GM23338 (cell line): ENCODE measurements around the gene CERS5. TPM values are rescaled to one million over a fixed set of nuclear protein-coding genes. Genes with fewer than 3 reads are reported as not detected.

Experiments
- ATAC-seq: fragments of 200-7000 bp; cut with Tn5 transposase; 3 replicates; pipeline ENCODE4 v1.9.1; 2020
- DNase-seq: peaks from one replicate; pipeline ENCODE4 v3.0.0-alpha.2; 2015; ENCODE audit warnings: low spot score
- H2AFZ ChIP-seq: fragments of 200-600 bp; sonication (generic); 2 replicates; pipeline ENCODE4 v1.8.0; 2016; ENCODE audit warnings: antibody characterized with exemption, mild to moderate bottlenecking, moderate library complexity
- H3F3A ChIP-seq: fragments of 200-600 bp; sonication (generic); replicated peaks from 2 replicates; pipeline ENCODE4 v1.8.0; 2017; ENCODE audit warnings: antibody characterized with exemption, mixed run types, low read depth
- H3K27ac ChIP-seq: fragments of 200-600 bp; sonication (generic); 2 replicates; pipeline ENCODE4 v1.6.1; 2016; ENCODE audit warnings: low read depth
- H3K27me3 ChIP-seq: fragments of 200-600 bp; sonication (generic); 2 replicates; pipeline ENCODE4 v1.8.0; 2016; ENCODE audit warnings: mild to moderate bottlenecking, mixed run types, moderate library complexity; ENCODE audit not compliant: insufficient read depth
- H3K36me3 ChIP-seq: fragments of 200-600 bp; sonication (generic); 2 replicates; pipeline ENCODE4 v1.8.0; 2016; ENCODE audit warnings: mild to moderate bottlenecking; ENCODE audit not compliant: insufficient read depth
- H3K4me1 ChIP-seq: fragments of 200-600 bp; sonication (generic); 2 replicates; pipeline ENCODE4 v1.8.0; 2016; ENCODE audit warnings: mild to moderate bottlenecking, moderate library complexity; ENCODE audit not compliant: insufficient read depth
- H3K4me2 ChIP-seq: fragments of 200-600 bp; sonication (generic); 2 replicates; pipeline ENCODE4 v1.7.1; 2017; ENCODE audit warnings: mixed run types
- H3K4me3 ChIP-seq: fragments of 200-600 bp; sonication (generic); 2 replicates; pipeline ENCODE4 v1.6.1; 2016; ENCODE audit warnings: mixed run types
- H3K79me2 ChIP-seq: fragments of 200-600 bp; sonication (generic); replicated peaks from 2 replicates; pipeline ENCODE4 v1.8.0; 2017; ENCODE audit warnings: mild to moderate bottlenecking; ENCODE audit not compliant: insufficient read depth
- H3K9me2 ChIP-seq: fragments of 200-600 bp; sonication (generic); 2 replicates; pipeline ENCODE4 v1.8.0; 2017; ENCODE audit not compliant: insufficient read depth
- H4K20me1 ChIP-seq: fragments of 200-600 bp; sonication (generic); replicated peaks from 2 replicates; pipeline ENCODE4 v1.8.0; 2017; ENCODE audit warnings: mild to moderate bottlenecking; ENCODE audit not compliant: insufficient read depth
- H3K27ac Mint-ChIP-seq: 2 replicates; pipeline ENCODE4 v1.8.0; 2020; ENCODE audit warnings: inconsistent platforms, mild to moderate bottlenecking, moderate library complexity, mixed read lengths
- H3K27me3 Mint-ChIP-seq: 3 replicates; pipeline ENCODE4 v1.8.0; 2022; ENCODE audit warnings: low read depth, mild to moderate bottlenecking, moderate library complexity, mixed read lengths, inconsistent platforms; ENCODE audit not compliant: insufficient read depth, poor library complexity
- H3K36me3 Mint-ChIP-seq: 3 replicates; pipeline ENCODE4 v1.8.0; 2021; ENCODE audit warnings: low read depth, mild to moderate bottlenecking, inconsistent platforms, moderate library complexity, mixed read lengths
- H3K4me1 Mint-ChIP-seq: 3 replicates; pipeline ENCODE4 v1.8.0; 2020; ENCODE audit warnings: mild to moderate bottlenecking, inconsistent platforms, mixed read lengths
- H3K4me3 Mint-ChIP-seq: 3 replicates; pipeline ENCODE4 v1.8.0; 2021; ENCODE audit warnings: moderate library complexity, mild to moderate bottlenecking, inconsistent platforms, mixed read lengths
- H3K9me3 Mint-ChIP-seq: 3 replicates; pipeline ENCODE4 v1.8.0; 2020; ENCODE audit warnings: moderate library complexity, mild to moderate bottlenecking, inconsistent platforms, mixed read lengths
- EZH2 ChIP-seq: fragments of 200-600 bp; sonication (generic); IDR thresholded peaks from one replicate; pipeline ENCODE4 v1.8.0; 2017; ENCODE audit warnings: antibody characterized with exemption, mild to moderate bottlenecking, low read depth; ENCODE audit not compliant: unreplicated experiment
- EZH2phosphoT487 ChIP-seq: fragments of 200-600 bp; sonication (generic); IDR thresholded peaks from one replicate; pipeline ENCODE4 v1.8.1; 2018; ENCODE audit warnings: antibody characterized with exemption; ENCODE audit not compliant: unreplicated experiment
- NANOG ChIP-seq: IDR thresholded peaks from 2 replicates; pipeline ENCODE4 v1.6.1; 2016; ENCODE audit warnings: antibody characterized with exemption, borderline replicate concordance
- ZNF114 ChIP-seq: fragments of 250-450 bp; sonication (Bioruptor Pico); IDR thresholded peaks from 2 replicates; pipeline ENCODE4 v1.5.0; 2020; ENCODE audit warnings: mild to moderate bottlenecking, moderate library complexity
- ZNF331 ChIP-seq: fragments of 250-450 bp; sonication (Bioruptor Pico); IDR thresholded peaks from 2 replicates; pipeline ENCODE4 v1.5.0; 2020; ENCODE audit warnings: low read depth, mild to moderate bottlenecking, moderate library complexity
- polyA plus RNA-seq: library from polyadenylated mRNA; unstranded; fragments of >200 nt; fragmentation: Nextera tagmentation; extraction: Ambion mirVana; gene quantifications from 2 replicates; pipeline ENCODE4 v1.2.1, GENCODE V29; 2016
- total RNA-seq: library from RNA; depleted of rRNA; stranded (reverse); fragments of >200 nt; shearing (Covaris generic); gene quantifications from 2 replicates; pipeline ENCODE4 v1.2.3, GENCODE V29; 2014
- TF ChIP-seq, protein P1 (sequence below), 2 experiments: fragments of 200-600 bp in 1 of 2; sonication (generic) in 1 of 2; conservative IDR thresholded peaks; 2 replicates each; pipeline versions ENCODE4 v1.5.1 to v1.6.1; 2016 to 2017; ENCODE audit warnings: antibody characterized with exemption in 2 of 2, low read depth in 2 of 2, mild to moderate bottlenecking in 2 of 2, moderate library complexity in 1 of 2
- TF ChIP-seq, protein P2 (sequence below): fragments of 250-450 bp; sonication (Bioruptor Pico); IDR thresholded peaks from 2 replicates; pipeline ENCODE4 v1.5.0; 2020; ENCODE audit warnings: mild to moderate bottlenecking, moderate library complexity
- TF ChIP-seq, protein P3 (sequence below): IDR thresholded peaks from 2 replicates; pipeline ENCODE4 v1.6.1; 2016; ENCODE audit warnings: antibody characterized with exemption

The CERS5 gene
- total and polyA plus RNA-seq, 2 experiments from 2014 or later, result 42.7 to 56.5 TPM

DNA sequence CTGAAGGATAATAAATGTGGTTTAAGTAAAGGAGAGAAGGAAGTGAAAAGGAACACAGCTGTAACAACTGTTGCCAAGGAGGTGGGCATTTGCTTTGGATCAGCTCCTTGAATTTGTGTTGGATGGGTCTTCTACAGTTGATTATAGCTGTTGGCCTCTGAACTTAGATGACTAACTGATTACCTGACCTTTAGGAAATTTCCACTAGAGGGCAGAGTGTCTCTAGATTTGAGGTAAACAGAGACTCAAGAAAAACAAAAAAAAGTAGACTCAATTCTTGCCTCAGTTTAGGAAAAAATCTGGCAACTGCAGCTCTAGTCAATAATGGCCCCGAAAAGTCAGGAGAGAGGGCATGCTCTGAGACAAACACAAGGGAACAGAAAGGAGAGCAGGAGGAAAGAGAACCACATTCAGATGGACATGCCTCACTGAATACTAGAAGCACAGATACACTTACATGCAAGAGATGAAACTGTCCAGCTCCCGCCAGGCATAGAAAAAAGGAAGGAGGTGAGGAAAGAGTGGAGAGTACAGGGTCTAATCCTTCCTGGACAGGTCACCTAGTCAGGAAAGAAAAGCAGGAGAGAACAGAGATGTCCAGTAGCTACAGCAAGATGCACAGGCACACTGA lies 34.5 kb downstream of the CERS5 start:
- no peak overlapping the region for H2AFZ ChIP-seq
- Mint-ChIP-seq H3K27ac (no peak overlapping the region), H3K9me3 (no peaks in the 10 kb centered on the region; the same call in 2 of the 3 replicates), H3K27me3 (peaks cover 2% of the 10 kb centered on the region), H3K36me3 (peaks cover 67% of the 10 kb centered on the region), H3K4me1 (no peaks in the 10 kb centered on the region), H3K4me3 (no peak overlapping the region)
- H3K9me2 ChIP-seq, result no peaks in the 10 kb centered on the region
- peak; percentile 79 for ATAC-seq
- no peaks in the 10 kb centered on the region for H3K27me3 ChIP-seq
- peaks cover 21% of the 10 kb centered on the region; the same call in 1 of the 2 replicates for H4K20me1 ChIP-seq
- H3K79me2 ChIP-seq, result no peaks in the 10 kb centered on the region
- H3K4me3 ChIP-seq, result no peak overlapping the region
- DNase-seq, result peak; percentile 82
- H3K4me1 ChIP-seq, result no peaks in the 10 kb centered on the region
- H3K27ac ChIP-seq, result no peak overlapping the region
- no peak overlapping the region for H3K4me2 ChIP-seq
- peaks cover 14% of the 10 kb centered on the region; the same call in 1 of the 2 replicates for H3F3A ChIP-seq
- no peak for TF ChIP-seq ZNF114 (CRISPR knock-in tag)
- TF ChIP-seq, protein P1, sequence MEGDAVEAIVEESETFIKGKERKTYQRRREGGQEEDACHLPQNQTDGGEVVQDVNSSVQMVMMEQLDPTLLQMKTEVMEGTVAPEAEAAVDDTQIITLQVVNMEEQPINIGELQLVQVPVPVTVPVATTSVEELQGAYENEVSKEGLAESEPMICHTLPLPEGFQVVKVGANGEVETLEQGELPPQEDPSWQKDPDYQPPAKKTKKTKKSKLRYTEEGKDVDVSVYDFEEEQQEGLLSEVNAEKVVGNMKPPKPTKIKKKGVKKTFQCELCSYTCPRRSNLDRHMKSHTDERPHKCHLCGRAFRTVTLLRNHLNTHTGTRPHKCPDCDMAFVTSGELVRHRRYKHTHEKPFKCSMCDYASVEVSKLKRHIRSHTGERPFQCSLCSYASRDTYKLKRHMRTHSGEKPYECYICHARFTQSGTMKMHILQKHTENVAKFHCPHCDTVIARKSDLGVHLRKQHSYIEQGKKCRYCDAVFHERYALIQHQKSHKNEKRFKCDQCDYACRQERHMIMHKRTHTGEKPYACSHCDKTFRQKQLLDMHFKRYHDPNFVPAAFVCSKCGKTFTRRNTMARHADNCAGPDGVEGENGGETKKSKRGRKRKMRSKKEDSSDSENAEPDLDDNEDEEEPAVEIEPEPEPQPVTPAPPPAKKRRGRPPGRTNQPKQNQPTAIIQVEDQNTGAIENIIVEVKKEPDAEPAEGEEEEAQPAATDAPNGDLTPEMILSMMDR (conservative IDR thresholded peaks at IDR 0.05; ENCODE audit: low read depth in 2 of 2), result peak; percentile 64 to 84
- H3K36me3 ChIP-seq, result peaks cover 41% of the 10 kb centered on the region

DNA sequence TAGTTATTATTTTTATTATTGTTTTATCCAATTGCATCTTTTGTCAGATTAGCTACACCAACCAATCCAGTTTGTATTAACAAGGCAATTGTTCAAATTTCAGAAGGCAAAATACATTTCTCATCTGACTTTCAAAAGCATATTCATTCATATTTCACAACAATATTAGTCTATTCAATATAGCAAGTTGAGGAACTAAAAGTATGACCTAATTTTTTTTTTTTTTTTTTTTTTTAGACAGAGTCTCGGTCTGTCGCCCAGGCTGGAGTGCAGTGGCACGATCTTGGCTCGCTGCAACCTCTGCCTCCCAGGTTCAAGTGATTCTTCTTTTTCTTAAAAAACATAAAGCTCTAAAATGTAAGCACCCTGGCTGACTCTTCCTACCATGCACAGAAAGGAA lies 37.9 kb downstream of the CERS5 start:
- H3K27ac ChIP-seq, result no peak overlapping the region
- H3K9me2 ChIP-seq, result no peaks in the 10 kb centered on the region
- Mint-ChIP-seq H3K27me3 (peaks cover 2% of the 10 kb centered on the region), H3K27ac (no peak overlapping the region), H3K36me3 (peaks cover 42% of the 10 kb centered on the region), H3K4me3 (no peak overlapping the region), H3K9me3 (no peaks in the 10 kb centered on the region; the same call in 2 of the 3 replicates), H3K4me1 (no peaks in the 10 kb centered on the region)
- DNase-seq (no peak), ATAC-seq (no peak)
- no peaks in the 10 kb centered on the region for H3K79me2 ChIP-seq
- TF ChIP-seq ZNF331 (CRISPR knock-in tag) (no peak), EZH2phosphoT487 (no peak), NANOG (no peak), EZH2 (no peak)
- TF ChIP-seq, protein P1 (conservative IDR thresholded peaks at IDR 0.05; ENCODE audit: low read depth in 2 of 2), result no peak
- TF ChIP-seq, protein P2, sequence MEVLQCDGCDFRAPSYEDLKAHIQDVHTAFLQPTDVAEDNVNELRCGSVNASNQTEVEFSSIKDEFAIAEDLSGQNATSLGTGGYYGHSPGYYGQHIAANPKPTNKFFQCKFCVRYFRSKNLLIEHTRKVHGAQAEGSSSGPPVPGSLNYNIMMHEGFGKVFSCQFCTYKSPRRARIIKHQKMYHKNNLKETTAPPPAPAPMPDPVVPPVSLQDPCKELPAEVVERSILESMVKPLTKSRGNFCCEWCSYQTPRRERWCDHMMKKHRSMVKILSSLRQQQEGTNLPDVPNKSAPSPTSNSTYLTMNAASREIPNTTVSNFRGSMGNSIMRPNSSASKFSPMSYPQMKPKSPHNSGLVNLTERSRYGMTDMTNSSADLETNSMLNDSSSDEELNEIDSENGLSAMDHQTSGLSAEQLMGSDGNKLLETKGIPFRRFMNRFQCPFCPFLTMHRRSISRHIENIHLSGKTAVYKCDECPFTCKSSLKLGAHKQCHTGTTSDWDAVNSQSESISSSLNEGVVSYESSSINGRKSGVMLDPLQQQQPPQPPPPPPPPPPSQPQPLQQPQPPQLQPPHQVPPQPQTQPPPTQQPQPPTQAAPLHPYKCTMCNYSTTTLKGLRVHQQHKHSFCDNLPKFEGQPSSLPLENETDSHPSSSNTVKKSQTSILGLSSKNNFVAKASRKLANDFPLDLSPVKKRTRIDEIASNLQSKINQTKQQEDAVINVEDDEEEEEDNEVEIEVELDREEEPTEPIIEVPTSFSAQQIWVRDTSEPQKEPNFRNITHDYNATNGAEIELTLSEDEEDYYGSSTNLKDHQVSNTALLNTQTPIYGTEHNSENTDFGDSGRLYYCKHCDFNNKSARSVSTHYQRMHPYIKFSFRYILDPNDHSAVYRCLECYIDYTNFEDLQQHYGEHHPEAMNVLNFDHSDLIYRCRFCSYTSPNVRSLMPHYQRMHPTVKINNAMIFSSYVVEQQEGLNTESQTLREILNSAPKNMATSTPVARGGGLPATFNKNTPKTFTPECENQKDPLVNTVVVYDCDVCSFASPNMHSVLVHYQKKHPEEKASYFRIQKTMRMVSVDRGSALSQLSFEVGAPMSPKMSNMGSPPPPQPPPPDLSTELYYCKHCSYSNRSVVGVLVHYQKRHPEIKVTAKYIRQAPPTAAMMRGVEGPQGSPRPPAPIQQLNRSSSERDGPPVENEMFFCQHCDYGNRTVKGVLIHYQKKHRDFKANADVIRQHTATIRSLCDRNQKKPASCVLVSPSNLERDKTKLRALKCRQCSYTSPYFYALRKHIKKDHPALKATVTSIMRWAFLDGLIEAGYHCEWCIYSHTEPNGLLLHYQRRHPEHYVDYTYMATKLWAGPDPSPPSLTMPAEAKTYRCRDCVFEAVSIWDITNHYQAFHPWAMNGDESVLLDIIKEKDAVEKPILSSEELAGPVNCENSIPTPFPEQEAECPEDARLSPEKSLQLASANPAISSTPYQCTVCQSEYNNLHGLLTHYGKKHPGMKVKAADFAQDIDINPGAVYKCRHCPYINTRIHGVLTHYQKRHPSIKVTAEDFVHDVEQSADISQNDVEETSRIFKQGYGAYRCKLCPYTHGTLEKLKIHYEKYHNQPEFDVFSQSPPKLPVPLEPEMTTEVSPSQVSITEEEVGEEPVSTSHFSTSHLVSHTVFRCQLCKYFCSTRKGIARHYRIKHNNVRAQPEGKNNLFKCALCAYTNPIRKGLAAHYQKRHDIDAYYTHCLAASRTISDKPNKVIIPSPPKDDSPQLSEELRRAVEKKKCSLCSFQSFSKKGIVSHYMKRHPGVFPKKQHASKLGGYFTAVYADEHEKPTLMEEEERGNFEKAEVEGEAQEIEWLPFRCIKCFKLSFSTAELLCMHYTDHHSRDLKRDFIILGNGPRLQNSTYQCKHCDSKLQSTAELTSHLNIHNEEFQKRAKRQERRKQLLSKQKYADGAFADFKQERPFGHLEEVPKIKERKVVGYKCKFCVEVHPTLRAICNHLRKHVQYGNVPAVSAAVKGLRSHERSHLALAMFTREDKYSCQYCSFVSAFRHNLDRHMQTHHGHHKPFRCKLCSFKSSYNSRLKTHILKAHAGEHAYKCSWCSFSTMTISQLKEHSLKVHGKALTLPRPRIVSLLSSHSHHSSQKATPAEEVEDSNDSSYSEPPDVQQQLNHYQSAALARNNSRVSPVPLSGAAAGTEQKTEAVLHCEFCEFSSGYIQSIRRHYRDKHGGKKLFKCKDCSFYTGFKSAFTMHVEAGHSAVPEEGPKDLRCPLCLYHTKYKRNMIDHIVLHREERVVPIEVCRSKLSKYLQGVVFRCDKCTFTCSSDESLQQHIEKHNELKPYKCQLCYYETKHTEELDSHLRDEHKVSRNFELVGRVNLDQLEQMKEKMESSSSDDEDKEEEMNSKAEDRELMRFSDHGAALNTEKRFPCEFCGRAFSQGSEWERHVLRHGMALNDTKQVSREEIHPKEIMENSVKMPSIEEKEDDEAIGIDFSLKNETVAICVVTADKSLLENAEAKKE (CRISPR knock-in tag), result no peak
- TF ChIP-seq, protein P3, sequence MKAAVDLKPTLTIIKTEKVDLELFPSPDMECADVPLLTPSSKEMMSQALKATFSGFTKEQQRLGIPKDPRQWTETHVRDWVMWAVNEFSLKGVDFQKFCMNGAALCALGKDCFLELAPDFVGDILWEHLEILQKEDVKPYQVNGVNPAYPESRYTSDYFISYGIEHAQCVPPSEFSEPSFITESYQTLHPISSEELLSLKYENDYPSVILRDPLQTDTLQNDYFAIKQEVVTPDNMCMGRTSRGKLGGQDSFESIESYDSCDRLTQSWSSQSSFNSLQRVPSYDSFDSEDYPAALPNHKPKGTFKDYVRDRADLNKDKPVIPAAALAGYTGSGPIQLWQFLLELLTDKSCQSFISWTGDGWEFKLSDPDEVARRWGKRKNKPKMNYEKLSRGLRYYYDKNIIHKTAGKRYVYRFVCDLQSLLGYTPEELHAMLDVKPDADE, result no peak
- peaks cover 9% of the 10 kb centered on the region; the same call in 1 of the 2 replicates for H3F3A ChIP-seq
- no peaks in the 10 kb centered on the region for H3K4me1 ChIP-seq
- no peak overlapping the region for H3K4me2 ChIP-seq
- peaks cover 24% of the 10 kb centered on the region; the same call in 1 of the 2 replicates for H4K20me1 ChIP-seq
- no peaks in the 10 kb centered on the region for H3K27me3 ChIP-seq
- peaks cover 30% of the 10 kb centered on the region for H3K36me3 ChIP-seq
- H2AFZ ChIP-seq, result no peak overlapping the region
- H3K4me3 ChIP-seq, result no peak overlapping the region
